ENCODE data around the gene PRPSAP1.
"Not testable (repeated sequence)": the region's sequence is repeated elsewhere in the genome, so short reads cannot be mapped to it uniquely, and the experiment has no call there.

PRPSAP1 gene

DNA sequence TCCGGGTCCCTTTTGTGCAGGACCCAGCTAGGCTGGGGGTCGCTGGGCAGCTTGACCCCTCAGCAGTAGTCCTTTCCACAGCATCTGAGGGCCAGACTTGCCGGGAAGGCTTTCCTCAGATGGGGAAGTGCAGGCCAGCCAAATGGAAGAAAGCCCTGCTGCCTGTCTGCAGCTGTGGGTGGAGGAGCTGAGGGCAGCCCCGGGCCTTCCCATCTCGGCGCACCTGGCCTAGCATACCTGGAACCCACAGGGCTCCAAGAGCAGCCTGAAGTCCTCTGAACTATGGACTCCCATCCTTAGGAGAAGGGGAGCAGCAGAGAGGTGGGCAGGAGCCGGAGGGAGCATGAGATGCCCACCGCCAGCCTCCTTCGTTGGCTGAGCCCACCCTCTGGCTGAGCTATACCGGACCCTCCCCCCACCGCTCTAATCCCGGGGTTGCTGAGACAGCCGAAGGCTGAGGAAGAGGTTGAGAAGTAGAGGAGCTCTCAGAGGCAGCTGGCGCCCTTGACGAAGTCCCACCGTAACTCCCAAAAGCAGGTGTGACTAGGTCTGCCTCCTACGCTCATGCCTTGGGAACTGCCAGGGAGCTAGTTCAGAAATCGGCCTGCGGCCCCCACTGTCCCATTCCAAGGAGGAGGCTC lies 75.3 kb downstream of the PRPSAP1 start:
- no peak for DNase-seq (ENCODE audit: low read depth in 2 of 2, low spot score in 1 of 2)

DNA sequence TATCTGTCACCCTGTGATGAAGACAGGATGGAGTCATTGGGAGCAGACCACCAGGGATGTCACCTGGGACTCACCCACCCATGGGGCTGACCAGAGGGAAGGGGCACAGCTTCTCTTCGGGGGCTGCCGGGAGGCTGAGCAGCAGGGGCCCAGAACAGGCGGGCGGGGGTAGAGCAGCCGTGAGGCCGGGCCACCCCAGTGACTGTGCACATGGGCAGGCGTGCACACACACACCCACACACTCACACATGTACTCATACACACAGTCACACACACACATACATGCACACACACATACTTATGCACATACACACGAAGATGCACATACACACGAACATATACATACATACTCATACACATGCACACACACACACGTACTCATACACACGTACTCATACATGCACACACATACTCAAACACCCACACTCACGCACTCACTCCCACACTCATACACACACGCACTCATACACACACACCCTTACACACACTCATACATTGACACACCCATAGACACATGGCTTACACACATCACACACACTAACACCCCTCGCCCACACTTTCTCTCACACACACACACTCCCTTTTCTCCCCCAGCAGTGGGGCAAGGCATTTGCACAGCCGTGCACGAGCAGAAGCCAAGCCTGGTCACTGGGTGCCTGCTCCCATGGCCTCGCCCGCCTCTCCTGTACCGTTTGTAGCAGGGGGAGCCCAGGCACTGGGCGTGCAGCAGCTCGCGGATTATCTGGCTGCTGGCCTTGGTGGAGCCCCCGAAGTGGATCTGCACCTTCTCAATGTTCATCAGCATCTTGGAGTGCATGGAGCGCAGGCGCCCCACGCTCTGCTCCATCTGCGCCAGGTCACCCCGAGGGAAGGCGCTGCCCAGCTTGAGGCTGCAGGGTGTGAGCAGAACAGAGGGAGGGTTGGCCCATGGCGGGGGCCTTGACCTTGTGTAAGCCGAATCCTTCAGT lies 76.1 kb downstream of the PRPSAP1 start:
- DNase-seq (ENCODE audit: low read depth in 2 of 2, low spot score in 1 of 2), result no peak

DNA sequence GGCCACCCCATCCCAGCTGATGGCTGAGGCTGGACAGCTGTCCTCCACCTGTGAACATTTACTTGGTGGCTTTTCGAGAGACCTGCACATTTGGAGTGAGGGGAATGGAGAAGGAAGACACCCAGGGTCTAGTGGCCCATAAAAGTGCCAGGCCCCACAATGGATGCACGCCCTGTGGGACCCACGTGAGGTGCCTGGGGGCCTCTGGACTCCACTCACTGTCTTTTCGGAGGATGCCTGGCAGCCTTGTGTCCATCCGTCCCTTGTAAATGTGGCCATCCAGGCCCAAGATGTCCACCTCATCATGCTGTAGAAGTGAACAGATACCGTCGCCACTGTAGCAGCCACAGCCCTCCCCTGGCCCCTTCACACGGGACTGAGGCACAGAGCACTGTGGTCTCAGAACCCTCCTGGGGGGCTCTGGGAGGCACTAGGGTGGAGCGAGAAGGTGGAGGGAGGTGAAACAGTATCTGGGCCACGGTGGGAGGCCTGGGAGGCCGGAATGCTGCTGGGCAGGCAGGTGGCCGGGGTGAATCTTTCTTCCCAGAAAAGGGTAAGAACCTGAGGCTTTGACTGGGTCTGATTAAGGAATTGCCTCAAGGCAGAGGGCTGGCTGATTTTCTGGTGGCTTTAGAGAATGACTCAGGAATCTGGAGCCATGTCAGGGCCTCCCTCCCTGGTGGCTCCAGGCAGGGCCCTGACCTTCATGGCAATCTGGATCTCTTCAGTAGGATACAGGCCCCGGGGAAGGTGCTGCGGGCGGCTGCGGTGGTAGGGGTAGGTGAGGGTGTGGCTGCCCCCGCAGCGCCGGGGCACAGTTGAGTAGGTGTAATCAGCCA lies 77.0 kb downstream of the PRPSAP1 start:
- DNase-seq (ENCODE audit: low read depth in 2 of 2, low spot score in 1 of 2), result no peak

DNA sequence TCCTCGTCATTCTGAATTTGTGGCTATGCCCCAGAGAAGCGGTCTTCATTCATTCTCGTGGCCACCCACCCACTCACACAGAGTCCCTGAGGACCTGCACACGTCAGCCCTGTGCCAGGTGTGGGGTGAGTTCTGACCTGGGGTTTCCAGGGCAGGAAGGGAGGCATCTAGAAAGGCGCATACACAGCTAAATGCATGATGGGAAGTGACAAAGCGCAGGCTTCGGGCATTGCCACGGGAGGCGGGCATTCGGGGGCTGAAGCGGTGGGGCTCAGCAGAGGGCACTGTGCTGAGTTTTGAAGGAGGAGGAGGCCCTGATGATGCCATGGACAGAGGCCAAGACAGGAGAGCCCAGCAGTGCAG lies 77.7 kb downstream of the PRPSAP1 start:
- DNase-seq (ENCODE audit: low read depth in 2 of 2, low spot score in 1 of 2), result no peak

DNA sequence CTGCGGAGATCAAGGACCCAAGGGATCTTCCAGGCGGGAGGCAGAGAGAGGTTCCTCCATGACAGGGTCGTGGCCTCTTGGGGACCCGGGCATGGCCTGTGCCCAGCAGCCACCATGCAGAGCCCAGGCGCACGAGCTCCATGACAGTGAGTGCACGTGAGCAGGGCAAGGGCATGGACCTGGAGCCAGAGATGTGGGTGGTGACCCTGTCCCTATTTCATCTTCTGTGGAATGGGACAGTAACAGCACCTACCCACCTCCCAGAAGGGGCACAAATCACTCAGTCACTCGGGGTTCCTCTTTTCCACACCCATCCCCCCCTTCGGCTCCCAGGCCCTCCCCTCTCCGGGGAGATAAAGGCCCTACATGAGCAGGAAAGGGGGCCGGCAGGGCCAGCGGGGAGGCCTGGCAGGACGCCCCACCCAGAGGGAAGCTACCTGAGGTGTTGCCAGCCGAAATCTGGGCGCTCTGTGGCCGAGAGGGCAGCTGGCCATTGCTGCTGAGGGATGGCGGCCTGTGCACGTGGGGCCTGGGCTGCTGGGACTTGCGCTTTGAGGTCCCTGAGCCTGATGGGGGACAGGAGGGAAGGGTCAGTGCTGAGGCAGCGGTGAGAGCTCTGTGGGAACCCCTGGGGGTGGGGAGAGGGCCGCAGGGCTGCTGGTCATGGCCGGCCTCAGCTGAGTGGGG lies 78.2 kb downstream of the PRPSAP1 start:
- no peak for DNase-seq (ENCODE audit: low read depth in 2 of 2, low spot score in 1 of 2)

DNA sequence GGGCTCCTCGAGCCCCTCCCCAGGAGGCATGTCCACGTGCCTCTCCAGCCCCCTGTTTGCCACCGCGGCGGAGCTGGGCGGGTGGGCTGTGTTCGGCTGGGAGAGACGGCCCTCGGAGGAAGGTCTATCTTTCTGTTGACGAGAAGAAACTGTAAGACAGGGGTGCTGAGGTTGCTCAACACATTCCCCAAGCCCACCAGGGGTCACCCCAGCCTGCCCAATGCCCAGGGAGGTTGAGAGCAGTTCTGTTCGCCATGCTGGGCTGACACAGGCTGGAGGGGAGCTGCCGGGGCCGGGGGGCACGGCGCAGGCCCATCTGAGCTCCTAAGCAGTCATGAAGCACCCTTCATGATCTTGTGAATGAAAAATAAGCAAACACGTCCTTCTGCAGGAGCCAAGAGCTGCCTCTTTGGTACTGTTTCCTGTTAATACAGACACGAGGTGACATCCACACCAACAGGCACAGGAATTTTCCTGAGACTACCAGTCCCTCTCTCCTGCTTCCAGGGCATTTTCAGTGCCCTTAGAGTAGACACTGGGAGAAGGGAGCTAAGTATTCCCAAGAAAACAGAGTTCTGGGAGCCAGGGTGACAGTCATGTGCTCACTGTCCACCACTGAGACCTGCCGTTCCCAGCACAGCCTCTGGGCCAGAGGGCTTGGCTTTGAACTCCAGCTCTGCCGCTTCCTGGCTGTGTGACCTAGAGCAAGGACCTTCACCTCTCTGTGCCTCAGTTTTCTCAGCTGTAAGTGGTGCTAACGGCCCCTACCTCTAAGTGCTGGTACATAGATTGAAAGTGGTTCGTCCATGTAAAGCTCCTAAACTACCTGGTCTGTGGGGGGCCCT lies 79.4 kb downstream of the PRPSAP1 start:
- no peak for DNase-seq (ENCODE audit: low read depth in 2 of 2, low spot score in 1 of 2)

DNA sequence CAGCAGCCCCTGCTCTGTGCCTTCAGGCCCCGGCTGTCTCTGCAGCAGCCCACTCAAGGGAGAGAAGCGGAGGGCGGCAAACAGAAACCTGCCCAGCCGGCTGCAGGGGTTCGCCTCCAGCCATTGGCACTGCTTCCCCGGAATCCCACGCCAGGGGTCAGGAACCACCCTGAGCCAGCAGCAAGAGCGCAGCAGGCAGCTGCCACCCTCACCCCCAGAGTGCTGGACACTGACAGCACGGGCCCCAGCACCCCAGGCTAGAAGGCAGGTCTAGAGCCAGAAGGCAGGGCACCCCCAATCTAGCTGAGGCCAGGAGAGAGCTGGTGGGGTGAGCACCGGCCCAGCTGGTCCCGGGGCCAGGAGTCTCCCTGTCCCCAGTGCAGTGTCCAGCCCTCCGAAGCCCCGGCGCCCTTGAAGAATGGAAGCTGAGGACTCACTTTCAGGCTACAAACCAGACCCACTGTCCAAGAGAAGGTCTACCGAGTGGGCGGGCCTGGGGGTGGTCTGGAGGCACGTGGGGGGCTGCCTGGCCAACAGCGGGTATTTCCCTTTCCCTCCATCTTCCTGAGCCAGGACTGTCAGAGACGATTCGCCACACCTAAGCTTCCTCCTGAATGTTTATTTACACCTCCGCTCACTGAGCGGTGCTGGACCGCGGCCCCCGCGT lies 80.1 kb downstream of the PRPSAP1 start:
- no peak for DNase-seq (ENCODE audit: low read depth in 2 of 2, low spot score in 1 of 2)

DNA sequence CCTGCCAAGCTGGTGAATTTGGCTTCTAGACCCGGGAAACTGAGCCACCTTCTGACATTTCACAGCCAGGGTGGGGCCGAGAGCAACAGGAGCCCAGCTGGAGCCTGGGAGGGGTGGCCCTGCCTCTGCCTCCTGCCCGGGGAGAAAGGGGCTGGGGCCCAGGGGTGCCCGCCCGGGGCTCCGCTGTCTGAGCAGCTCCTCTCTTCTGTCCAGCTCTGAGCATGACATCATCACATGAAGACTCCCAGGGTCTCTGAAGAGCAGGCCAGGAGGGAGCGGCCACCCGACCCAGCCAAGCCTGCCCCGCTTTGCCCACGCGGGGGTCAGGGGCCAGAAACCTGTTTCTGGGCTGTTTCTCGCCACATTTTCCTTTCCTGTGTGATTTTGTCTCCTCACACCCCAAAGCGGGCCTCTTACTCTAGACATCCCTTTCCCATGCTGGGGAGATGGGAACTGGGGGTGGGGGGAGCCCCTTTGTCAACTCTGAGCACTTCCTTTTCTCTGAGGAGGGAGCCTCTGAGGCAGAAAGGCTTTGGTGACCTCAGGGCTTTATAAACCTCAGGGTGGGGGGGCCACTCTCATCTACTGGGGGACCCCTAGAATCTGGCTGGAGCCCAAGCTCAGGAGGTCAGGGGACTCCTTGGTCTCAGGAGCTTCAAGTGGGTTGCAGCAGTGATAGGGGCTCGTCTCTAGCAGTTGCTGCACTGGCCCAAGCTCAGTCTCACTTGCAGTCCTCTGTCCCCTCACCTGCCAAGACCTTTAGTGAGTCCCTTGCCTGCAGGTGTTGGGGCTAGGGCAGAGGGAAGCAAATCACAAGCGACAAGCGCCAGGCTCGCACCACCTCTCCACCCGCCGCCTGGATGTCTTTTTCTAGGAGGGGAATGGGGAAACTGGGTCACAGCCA lies 80.9 kb downstream of the PRPSAP1 start:
- no peak for DNase-seq (ENCODE audit: low read depth in 2 of 2, low spot score in 1 of 2)

DNA sequence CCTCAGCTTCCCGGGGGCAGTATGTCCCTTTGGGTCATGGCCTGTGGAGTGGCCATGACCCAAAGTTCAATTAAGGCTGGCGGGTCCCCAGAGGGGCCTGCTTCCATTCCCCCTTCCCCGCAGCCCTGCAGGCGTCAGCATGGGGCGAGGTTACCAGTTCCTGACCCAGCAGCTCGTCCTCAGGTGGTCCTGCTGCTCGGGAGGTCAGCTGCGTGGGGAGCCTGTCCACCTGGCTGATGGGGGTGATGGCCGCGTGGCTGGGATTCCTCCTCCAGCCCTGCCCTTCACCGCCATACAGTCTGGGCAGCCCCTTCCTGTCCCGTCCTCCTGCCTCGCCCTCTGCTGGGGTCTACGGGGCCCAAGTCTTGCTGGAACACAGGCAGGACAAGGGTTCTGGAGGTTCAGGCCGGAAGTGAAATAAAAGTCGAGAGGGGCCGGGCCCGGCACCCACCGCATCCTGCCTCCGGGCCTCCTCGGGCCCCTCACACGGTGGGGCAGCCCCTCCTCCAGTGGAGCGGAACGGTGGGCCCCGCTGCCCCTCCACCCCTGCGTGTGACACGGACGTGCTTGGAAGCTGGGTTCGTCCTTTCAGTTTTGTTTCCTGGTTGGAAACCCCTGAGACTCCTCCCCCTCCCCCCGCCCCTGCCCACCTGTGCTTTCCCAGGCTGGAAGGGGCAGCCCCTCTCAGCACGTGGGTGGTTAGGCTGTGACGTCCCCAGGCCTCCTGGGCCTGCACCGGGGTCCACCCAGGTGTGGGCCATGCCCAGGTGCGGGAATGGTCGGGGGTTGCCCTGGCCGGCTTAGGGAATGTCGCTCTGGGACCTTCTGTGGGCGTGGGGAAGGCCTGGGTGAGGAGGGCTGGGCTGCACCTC lies 81.8 kb downstream of the PRPSAP1 start:
- peak in 1 of 2 donors; percentile 47 for DNase-seq (ENCODE audit: low read depth in 2 of 2, low spot score in 1 of 2)

DNA sequence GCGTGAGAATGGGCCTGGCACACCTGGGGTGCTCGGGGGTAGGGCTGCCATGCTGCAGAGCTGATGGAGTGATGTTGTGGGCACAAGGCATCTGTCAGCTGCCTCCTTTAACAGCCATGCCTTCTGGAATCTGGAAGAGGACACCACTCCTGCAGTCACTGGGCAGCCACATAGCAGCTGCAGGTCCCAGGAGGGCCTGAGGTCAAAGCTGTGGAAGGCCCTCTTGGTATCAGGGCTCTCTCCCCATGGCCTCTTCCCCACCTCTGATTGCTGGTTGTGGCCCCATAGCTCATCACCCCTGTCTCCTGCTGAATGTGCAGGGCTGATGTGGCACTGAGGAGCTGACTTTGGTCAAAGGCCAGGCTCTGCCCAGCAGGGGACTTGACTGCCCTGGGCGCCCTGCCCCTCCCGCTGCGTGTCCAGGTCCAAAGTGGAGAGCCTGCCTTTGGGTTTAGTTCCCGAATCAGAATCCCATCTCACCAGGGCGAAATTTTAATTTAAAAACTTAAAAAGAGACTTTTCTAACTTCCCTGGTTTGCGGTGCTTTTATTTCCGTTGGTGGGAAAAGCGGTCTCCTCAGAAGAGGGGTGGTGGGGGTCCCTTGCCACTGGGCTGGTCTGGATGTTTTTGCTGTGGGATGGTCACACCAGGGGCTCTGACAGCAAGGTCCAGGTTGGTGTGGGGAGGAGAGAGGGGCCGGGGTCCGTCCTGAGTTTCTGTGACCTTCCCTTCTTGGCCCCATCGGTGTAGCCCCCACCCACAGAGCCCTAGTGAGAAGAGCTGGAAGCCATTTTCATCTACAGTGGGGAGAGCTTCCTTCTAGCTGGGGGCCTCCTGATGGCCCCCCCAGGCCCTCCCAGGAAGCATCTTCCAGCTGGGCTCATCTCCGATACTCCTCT lies 82.7 kb downstream of the PRPSAP1 start:
- DNase-seq (ENCODE audit: low read depth in 2 of 2, low spot score in 1 of 2), result no peak

DNA sequence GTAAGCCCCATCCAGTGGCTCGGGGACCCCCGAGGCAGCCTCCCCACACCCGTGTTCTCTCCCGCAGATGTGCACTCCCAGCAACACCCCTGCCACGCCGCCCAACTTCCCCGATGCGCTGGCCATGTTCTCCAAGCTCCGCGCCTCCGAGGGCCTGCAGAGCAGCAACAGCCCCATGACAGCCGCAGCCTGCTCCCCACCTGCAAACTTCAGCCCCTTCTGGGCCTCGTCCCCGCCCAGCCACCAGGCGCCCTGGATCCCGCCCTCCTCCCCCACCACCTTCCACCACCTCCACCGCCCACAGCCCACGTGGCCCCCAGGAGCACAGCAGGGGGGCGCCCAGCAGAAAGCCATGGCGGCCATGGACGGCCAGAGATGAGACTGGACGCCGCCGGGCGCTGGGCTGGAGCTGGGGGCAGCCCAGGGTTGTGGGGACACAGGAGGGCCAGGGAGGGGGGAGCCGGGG lies 83.6 kb downstream of the PRPSAP1 start:
- DNase-seq (ENCODE audit: low read depth in 2 of 2, low spot score in 1 of 2), result no peak

DNA sequence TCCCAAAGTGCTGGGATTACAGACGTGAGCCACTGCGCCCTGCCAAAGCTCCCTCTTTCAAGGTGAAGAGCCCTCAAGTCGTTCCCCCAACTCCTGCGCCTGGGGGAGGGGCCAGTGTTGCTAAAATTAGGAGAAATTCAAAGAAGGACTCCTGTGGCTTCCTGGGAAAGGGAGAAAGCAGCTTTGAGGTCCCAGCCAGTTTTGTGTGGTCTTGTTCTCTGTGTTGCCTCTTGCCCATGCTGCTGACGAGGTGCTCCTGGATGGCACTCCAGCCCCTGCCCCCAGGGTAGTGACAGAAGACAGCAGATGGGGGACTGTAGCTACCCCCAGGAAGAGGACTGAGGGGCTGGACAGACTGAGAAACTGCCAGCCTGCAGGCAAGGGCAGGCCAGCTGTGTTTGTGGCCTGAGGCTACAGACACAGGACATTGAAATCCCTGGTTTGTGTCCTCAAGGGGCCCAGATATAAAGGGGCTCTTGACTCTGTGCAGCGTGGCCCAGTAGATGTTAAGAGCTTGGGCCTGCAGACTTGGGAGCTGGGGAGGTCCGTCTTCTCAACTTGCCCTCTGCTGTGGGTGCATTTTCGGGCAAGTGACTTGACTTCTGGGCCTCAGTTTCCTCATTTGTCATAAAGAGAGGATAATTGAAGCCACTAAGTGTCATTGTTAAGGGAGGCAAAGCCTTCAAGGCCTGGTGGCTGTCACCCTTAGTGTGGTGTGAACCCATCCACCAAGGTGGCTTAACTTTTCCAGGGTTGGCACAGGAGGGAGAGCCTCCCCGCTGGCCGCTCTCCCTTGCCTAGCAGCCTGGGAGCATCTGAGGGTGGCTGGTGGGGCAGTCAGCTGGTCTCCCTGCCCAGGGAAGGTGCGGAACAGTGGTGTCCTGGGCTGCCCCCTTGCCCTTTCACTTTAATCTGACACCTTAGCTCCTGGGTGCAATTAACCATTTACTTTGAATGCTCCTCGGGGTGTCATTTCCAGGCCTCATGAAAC lies 84.4 kb downstream of the PRPSAP1 start:
- no peak for DNase-seq (ENCODE audit: low read depth in 2 of 2, low spot score in 1 of 2)

DNA sequence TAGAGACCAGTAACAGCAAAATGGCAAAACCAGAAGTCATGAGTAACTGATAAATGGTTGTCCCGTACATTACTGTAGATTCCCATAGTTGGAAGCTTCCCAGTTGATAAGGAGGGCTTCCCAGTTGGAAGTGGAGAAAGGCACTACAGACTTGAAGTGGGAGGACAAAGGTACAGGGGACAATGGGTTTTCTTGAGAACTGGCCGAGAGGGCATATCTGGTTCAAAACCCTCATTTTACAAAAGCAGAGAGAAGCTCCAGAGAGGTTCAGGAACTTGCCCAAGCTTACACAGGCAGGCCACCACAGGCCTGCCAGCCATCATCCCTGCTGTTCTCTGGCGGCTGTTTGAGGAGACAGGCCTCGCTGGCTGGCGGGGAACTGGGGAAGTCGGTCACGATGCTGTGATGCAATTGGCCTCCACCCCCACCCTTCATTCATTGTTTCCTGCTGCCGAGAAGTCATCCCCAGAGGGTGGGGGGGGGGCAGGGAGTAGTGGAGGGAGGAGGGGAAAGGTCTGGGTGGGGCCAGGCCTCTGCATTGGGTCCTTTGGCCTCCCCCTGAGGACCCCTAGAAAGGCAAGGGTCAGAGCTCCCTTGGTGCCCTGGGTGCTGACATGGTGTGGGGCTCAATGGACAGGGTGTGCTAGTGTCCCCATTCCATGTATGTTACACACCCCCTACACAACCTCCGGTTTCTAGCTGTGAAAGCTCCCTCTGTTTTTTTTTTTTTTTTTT lies 85.5 kb downstream of the PRPSAP1 start:
- DNase-seq (ENCODE audit: low read depth in 2 of 2, low spot score in 1 of 2), result no peak

DNA sequence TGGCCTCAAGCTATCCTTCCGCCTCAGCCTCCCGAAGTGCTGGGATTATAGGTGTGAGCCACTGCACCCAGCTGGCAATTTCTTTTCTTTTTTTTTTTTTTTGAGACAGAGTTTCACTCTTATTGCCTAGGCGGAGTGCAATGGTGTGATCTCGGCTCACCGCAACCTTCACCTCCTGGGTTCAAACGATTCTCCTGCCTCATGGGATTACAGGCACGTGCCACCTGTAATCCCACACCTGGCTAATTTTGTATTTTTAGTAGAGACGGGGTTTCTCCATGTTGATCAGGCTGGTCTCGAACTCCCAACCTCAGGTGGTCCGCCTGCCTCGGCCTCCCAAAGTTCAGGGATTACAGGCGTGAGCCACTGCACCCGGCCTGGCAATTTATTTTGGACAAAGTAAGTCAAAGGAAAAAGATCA lies 86.1 kb downstream of the PRPSAP1 start:
- not testable (repeated sequence) for DNase-seq (ENCODE audit: low read depth in 2 of 2, low spot score in 1 of 2)
